ENCODE results near the gene FOXA2. TPM values are rescaled to one million over a fixed set of nuclear protein-coding genes. Genes with fewer than 3 reads are reported as not detected.
"Not testable (repeated sequence)": the region's sequence is repeated elsewhere in the genome, so short reads cannot be mapped to it uniquely, and the experiment has no call there.

Gene FOXA2
- 1.1 TPM for total RNA-seq

DNA sequence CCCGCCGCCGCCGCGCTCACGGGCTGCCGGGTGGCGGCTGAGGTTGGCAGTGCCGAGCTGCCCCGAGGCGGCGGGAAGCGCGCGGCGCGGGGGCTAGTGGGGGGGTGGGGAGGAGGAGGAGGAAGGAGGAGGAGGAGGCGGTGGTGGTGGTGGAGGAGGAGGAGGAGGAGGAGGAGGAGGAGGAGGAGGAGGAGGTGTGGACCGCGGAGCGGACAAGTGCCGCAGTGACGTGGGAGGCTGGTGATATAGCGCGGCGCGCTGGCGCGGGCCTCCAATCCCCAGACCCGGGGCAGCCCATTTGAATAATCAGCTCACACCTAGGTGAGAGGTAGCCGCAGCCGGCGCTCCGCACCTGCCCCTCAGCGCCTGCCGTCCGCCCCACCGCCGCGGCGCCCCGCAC lies at the start of gene FOXA2:
Gene FOXA2 (minus strand): TSS at position 51 of the 400 bp plus-strand sequence. CDS start 294 bp downstream, outside the sequence.
- DNase-seq = no peak

GRCh38 chr20:22630701-22631100 lies 46.3 kb upstream of the FOXA2 start:
- DNase-seq = peak; percentile 7

GRCh38 chr20:22629927-22630326 lies 45.6 kb upstream of the FOXA2 start:
- no peak for DNase-seq

GRCh38 chr20:22629447-22629846 lies 45.1 kb upstream of the FOXA2 start:
- DNase-seq = no peak

DNA sequence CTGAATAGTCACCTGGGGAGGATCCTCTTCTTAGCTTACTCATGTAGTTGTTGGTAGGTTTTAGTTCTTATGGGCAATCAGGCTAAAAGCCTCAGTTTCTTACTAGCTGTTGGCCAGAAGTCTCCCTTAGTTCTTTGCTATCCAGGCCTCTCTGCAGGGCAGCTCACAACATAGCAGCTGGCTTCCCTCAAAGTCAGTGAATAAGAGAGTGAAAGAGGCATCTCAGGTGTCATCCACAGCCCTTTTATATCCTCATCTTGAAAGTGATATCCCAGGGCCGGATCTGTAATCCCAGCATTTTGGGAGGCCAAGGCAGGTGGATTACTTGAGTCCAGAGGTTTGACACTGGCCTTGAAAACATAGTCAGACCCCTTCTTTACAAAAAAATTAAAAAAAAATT lies 42.1 kb upstream of the FOXA2 start:
- DNase-seq = no peak

GRCh38 chr20:22623211-22623610 lies 38.8 kb upstream of the FOXA2 start:
- DNase-seq = no peak

DNA sequence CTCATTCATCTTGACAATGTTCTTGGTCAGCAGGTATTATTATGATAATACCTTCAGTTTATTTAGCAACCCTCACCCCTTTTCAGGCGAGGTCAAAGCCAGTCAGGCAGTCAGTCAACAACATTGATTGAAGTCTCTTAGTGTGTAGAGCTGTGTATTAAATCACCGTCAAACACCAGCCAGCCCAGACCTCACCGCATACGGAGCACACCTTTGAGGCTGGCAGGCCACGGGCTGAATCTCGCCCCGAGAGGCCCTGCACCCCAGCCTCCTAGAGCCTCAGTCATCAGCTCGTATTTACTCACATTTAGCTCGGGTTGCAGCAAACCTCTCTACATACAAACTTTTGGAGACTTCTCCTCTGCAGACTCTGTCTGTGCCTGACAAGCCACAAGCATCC lies 36.0 kb upstream of the FOXA2 start:
- no peak for DNase-seq

GRCh38 chr20:22619806-22620205 lies 35.4 kb upstream of the FOXA2 start:
- DNase-seq = no peak

- DNase-seq = no peak
Observed at GRCh38 chr20:22619272-22619671, 34.9 kb upstream of the FOXA2 start.

GRCh38 chr20:22617160-22617559 lies 32.8 kb upstream of the FOXA2 start:
- DNase-seq = no peak

- DNase-seq = no peak
Observed at GRCh38 chr20:22616551-22616950, 32.2 kb upstream of the FOXA2 start.

DNA sequence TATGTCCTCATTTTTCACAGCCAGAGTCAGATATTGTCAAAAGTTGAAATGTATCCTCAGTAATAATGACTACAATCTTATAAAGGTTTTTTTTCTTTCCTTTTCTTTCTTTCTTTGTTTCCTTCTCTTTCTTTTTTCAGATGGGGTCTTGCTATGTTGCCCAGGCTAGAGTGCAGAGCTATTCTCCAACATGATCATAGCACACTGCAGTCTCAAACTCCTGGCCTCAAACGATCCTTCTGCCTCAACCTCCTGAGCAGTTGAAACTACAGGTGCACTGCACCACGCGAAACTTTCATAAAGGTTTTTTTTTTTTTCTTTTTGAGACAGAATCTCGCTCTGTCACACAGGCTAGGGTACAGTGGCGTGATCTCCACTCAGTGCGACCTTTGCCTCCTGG lies 31.1 kb upstream of the FOXA2 start:
- no peak for DNase-seq

- no peak for DNase-seq
Observed at GRCh38 chr20:22611636-22612035, 27.3 kb upstream of the FOXA2 start.

- DNase-seq = no peak
Observed at GRCh38 chr20:22607695-22608094, 23.3 kb upstream of the FOXA2 start.

DNA sequence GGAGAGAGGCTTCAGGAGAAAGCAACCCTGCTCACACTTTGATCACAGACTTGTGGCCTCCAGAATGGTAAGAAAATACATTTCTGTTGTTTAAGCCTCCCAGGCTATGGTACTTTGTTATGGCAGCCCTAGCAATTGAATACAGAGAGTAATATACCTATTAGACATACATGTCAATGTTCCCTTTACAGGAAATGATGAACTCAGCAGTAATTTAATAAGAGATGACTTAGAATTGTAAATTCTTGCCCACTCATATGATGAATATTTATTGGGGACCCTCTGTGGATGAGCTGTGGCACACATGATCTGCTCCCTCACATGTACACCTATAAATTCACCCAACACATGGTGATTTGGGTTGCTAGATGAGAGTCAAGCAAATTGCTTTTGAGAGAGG lies 20.4 kb upstream of the FOXA2 start:
- DNase-seq = no peak

DNA sequence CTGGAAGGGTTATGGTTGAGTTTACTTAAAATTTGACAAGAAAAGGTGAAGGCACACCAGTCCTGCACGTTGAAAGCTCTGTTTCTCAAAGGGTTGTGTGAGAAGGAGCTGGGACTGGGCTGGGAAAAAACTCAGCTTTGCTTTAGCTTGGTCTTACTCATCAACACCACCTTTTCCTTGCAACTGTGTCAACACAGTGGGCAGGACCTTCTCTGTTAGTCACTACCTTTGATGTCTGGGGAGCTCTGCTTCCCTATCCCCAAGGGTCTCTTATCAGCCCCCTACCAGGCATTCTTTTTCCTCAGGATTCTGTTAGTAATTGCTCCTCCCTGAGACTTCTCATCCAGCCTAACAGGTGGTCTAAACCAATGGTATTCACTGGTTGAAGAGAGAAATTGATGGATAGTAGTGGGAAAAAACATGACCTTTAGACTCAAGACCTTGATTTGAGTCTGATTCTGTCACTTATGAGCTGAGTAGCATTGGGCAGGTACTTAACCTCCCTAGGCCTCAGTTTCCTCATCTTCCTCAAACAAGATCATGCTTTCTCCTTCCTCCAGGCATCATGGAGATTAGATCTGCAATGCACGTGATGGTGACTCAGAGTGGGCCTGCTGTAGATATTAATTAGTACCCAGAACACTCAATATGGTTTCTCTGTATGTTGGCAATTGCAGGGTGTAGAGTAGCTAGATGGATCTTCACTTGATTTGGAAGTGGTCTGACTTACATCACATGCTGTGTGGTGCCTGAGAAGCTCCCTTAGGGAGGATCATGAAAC lies 17.2 kb upstream of the FOXA2 start:
- no peak for DNase-seq

- DNase-seq = not testable (repeated sequence)
Observed at GRCh38 chr20:22599258-22599657, 14.9 kb upstream of the FOXA2 start.

DNA sequence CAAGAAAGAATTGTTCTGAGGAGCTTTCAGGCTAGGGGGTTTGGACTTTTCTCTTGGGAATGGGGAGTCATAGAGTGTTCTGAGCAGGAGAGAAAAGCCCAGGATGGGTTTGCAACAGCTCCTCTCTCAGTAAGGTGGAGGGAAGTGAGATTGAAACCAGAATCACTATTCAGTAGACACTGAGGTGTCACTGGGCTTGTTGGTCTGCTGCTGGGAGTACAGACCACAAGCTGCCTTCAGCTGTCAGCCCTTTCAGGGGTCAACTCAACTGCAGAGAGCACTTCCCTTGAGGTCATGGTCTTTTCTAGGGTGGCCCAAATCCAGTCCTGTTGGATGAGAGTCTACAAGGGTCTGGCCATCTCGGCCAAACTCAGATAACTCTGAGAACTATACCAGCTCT lies 12.9 kb upstream of the FOXA2 start:
- DNase-seq = no peak

GRCh38 chr20:22590662-22591061 lies 6.3 kb upstream of the FOXA2 start:
- DNase-seq = no peak

DNA sequence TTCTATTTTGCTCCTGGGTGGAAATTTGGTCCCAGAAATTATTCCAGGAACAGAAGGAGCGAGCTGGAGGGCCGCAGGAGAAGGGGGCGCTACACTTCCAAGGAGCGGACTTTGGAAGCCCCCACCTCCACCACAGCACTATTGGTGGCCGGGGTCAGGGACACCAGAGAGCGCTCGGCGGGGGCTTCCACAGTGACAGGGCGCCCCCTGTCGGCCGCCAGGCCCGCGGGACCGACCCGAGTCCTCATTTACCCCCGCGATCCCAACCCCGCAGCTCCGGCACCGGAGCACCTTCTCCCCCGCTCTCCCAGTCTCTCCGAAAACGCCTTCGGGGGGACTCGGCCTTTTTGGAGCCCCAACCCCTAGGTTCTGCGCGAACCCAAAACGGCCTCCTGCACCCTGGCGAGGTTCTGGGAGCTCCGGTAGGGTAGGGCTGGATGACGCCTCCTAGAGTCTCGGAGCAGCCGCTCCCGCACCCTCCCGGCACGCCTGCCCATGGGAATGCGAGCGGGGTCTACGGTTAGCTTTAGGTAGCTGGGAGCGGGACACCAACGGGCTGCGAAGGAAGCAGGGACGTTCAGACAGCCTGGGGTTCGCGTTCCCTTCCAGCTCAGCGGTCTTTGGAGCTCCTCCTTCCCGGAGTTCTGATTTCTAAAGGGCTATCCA lies 2.4 kb upstream of the FOXA2 start:
- DNase-seq = no peak

DNA sequence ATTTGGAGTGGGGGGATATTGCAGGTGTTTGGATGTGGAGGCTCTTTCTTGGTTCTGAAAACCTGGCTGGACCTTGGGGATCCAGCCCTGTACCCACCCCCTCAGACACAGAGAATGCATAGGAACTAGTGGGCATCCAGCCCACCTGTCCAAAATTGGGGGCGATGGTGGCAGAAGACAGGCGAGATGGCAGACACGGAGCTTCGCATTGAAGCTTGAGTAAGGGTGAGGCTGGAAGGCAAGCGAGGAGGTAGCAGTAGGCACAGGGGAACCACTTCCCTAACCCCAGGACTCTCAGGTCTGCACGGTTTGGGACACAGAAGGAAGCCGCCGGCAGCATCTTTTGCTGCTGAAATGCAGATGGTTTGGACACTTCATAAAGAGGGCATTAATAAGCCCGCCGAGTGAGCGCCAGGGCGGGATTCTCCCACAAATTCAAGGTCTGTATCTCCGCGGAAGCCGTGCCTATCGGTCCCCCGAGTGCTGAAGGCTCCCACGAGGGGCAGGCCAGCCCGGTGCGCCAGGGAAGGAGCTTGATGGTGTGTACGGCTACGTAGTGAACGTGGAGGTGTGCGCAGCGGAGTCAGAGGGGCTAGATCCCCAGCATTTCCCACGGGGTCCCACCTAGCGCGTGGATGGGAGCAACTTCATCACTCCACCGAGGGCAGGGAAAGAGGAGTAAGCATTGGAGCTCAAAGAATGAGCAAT lies 1.6 kb upstream of the FOXA2 start:
- no peak for DNase-seq

- no peak for DNase-seq
Observed at GRCh38 chr20:22584922-22585785, 782 bp upstream of the FOXA2 start.
